CD4-positive, alpha-beta T cell treated with Interleukin-6 for 4 hours (primary cell): ENCODE measurements around the gene DNALI1.
"Not testable (repeated sequence)": the region's sequence is repeated elsewhere in the genome, so short reads cannot be mapped to it uniquely, and the experiment has no call there.

ENCODE experiments used
- DNase-seq: peaks from one replicate; pipeline ENCODE4 v3.0.0-alpha.2; 2020; ENCODE audit warnings: mixed read lengths

DNALI1 gene

GRCh38 chr1:37556712-37557196 lies at the start of gene DNALI1:
Gene DNALI1 (plus strand): TSS chr1:37556940. CDS start chr1:37556995, 55 bp downstream.
- peak; percentile 7 for DNase-seq

- no peak for DNase-seq
Measured at GRCh38 chr1:37509181-37509580, 47.6 kb upstream of the DNALI1 start.

- peak; percentile 43 for DNase-seq
Measured at GRCh38 chr1:37513795-37514349, 42.9 kb upstream of the DNALI1 start.

GRCh38 chr1:37514350-37515184 lies 42.2 kb upstream of the DNALI1 start, which contains the start of gene MEAF6:
Gene MEAF6 (minus strand): TSS chr1:37514766. CDS start chr1:37514746, 20 bp downstream.
- peak; percentile 88 for DNase-seq

GRCh38 chr1:37515185-37516034 lies 41.3 kb upstream of the DNALI1 start:
- no peak for DNase-seq

- no peak for DNase-seq
Measured at GRCh38 chr1:37517569-37517968, 39.2 kb upstream of the DNALI1 start.

- not testable (repeated sequence) for DNase-seq
Measured at GRCh38 chr1:37518241-37518640, 38.5 kb upstream of the DNALI1 start.

- peak; percentile 59 for DNase-seq
Measured at GRCh38 chr1:37518929-37519328, 37.8 kb upstream of the DNALI1 start.

- no peak for DNase-seq
Measured at GRCh38 chr1:37519613-37520012, 37.1 kb upstream of the DNALI1 start.

GRCh38 chr1:37529888-37530287 lies 26.9 kb upstream of the DNALI1 start:
- not testable (repeated sequence) for DNase-seq

GRCh38 chr1:37532418-37533156 lies 24.2 kb upstream of the DNALI1 start:
- DNase-seq = not testable (repeated sequence)

GRCh38 chr1:37533317-37534093 lies 23.2 kb upstream of the DNALI1 start:
- no peak for DNase-seq

- DNase-seq = no peak
Measured at GRCh38 chr1:37537378-37537777, 19.4 kb upstream of the DNALI1 start.

- DNase-seq = not testable (repeated sequence)
Measured at GRCh38 chr1:37539154-37539553, 17.6 kb upstream of the DNALI1 start.

- DNase-seq = no peak
Measured at GRCh38 chr1:37540036-37540785, 16.5 kb upstream of the DNALI1 start.

GRCh38 chr1:37544530-37544929 lies 12.2 kb upstream of the DNALI1 start:
- DNase-seq = no peak

- DNase-seq = no peak
Measured at GRCh38 chr1:37545019-37545418, 11.7 kb upstream of the DNALI1 start.

GRCh38 chr1:37549341-37549740 lies 7.4 kb upstream of the DNALI1 start:
- DNase-seq = no peak

- no peak for DNase-seq
Measured at GRCh38 chr1:37553598-37553926, 3.2 kb upstream of the DNALI1 start.

- peak; percentile 92 for DNase-seq
Measured at GRCh38 chr1:37553927-37554808, 2.6 kb upstream of the DNALI1 start, which contains the start of gene SNIP1. Gene SNIP1 (minus strand): TSS chr1:37554293. CDS start chr1:37554229, 64 bp downstream.
